Right forelimb (tissue), 1 donor: ENCODE results near the gene GGPS1.
"Not testable (repeated sequence)": the region's sequence is repeated elsewhere in the genome, so short reads cannot be mapped to it uniquely, and the experiment has no call there.

Experiments used
- DNase-seq: peaks from one replicate; pipeline ENCODE4 v3.0.0-alpha.2; 2018

Gene GGPS1

GRCh38 chr1:235342471-235342870 is 14.1 kb downstream of the GGPS1 start:
- DNase-seq: no peak

- DNase-seq: no peak
Observed at GRCh38 chr1:235343726-235344125, 15.4 kb downstream of the GGPS1 start.

GRCh38 chr1:235351441-235351840 is 23.1 kb downstream of the GGPS1 start:
- no peak for DNase-seq

GRCh38 chr1:235351898-235352297 is 23.5 kb downstream of the GGPS1 start:
- DNase-seq: no peak

GRCh38 chr1:235357485-235358373 is 29.4 kb downstream of the GGPS1 start:
- DNase-seq: no peak

- no peak for DNase-seq
Observed at GRCh38 chr1:235358899-235359298, 30.5 kb downstream of the GGPS1 start.

- DNase-seq: not testable (repeated sequence)
Observed at GRCh38 chr1:235364189-235364588, 35.8 kb downstream of the GGPS1 start.

GRCh38 chr1:235366286-235366685 is 37.9 kb downstream of the GGPS1 start:
- no peak for DNase-seq

- DNase-seq: peak; percentile 96
Observed at GRCh38 chr1:235367000-235367908, 38.9 kb downstream of the GGPS1 start, which contains the start of gene TBCE. TBCE (plus strand) TSS chr1:235367427; CDS start chr1:235380050, 12,623 bp downstream.

GRCh38 chr1:235368428-235368827 is 40.1 kb downstream of the GGPS1 start:
- DNase-seq: no peak

- DNase-seq: no peak
Observed at GRCh38 chr1:235369802-235370201, 41.4 kb downstream of the GGPS1 start.

- no peak for DNase-seq
Observed at GRCh38 chr1:235375919-235376605, 47.7 kb downstream of the GGPS1 start.

GRCh38 chr1:235378134-235378735 is 49.9 kb downstream of the GGPS1 start:
- DNase-seq: not testable (repeated sequence)

GRCh38 chr1:235381955-235382739 is 53.8 kb downstream of the GGPS1 start:
- not testable (repeated sequence) for DNase-seq

GRCh38 chr1:235385633-235386032 is 57.3 kb downstream of the GGPS1 start:
- DNase-seq: not testable (repeated sequence)

GRCh38 chr1:235391874-235392273 is 63.5 kb downstream of the GGPS1 start:
- DNase-seq: no peak
